HG03103 (cell line): ENCODE measurements around the gene NKD1.
"Not testable (repeated sequence)": the region's sequence is repeated elsewhere in the genome, so short reads cannot be mapped to it uniquely, and the experiment has no call there.

Experiments used
- ATAC-seq: cut with Tn5 transposase; IDR thresholded peaks from one replicate; pipeline ENCODE4 v1.9.1; 2021; ENCODE audit warnings: low read depth; ENCODE audit not compliant: unreplicated experiment

Gene NKD1

GRCh38 chr16:50573947-50574744 lies 25.9 kb downstream of the NKD1 start:
- ATAC-seq: no peak

- no peak for ATAC-seq
These were observed 26.5 kb downstream of the NKD1 start for GRCh38 chr16:50574745-50575136.

- no peak for ATAC-seq
These were observed 27.5 kb downstream of the NKD1 start for GRCh38 chr16:50575743-50576142.

- no peak for ATAC-seq
These were observed 28.4 kb downstream of the NKD1 start for GRCh38 chr16:50576403-50577113.

GRCh38 chr16:50578137-50578536 lies 29.9 kb downstream of the NKD1 start:
- ATAC-seq: peak; percentile 56

GRCh38 chr16:50579373-50579772 lies 31.2 kb downstream of the NKD1 start:
- not testable (repeated sequence) for ATAC-seq

GRCh38 chr16:50580180-50580798 lies 32.1 kb downstream of the NKD1 start:
- ATAC-seq: no peak

- no peak for ATAC-seq
These were observed 33.6 kb downstream of the NKD1 start for GRCh38 chr16:50581845-50582244.

GRCh38 chr16:50583211-50583610 lies 35.0 kb downstream of the NKD1 start:
- no peak for ATAC-seq

GRCh38 chr16:50584033-50584722 lies 36.0 kb downstream of the NKD1 start:
- ATAC-seq: peak; percentile 63

- no peak for ATAC-seq
These were observed 37.2 kb downstream of the NKD1 start for GRCh38 chr16:50585331-50585776.

GRCh38 chr16:50587543-50587942 lies 39.3 kb downstream of the NKD1 start:
- ATAC-seq: no peak

GRCh38 chr16:50588276-50588675 lies 40.1 kb downstream of the NKD1 start:
- ATAC-seq: no peak

- no peak for ATAC-seq
These were observed 43.0 kb downstream of the NKD1 start for GRCh38 chr16:50591209-50591608.

- no peak for ATAC-seq
These were observed 43.9 kb downstream of the NKD1 start for GRCh38 chr16:50591800-50592771.

GRCh38 chr16:50592996-50593395 lies 44.8 kb downstream of the NKD1 start:
- no peak for ATAC-seq

GRCh38 chr16:50593410-50594150 lies 45.4 kb downstream of the NKD1 start:
- no peak for ATAC-seq

- ATAC-seq: no peak
These were observed 46.4 kb downstream of the NKD1 start for GRCh38 chr16:50594308-50595260.
